Thoracic aorta (tissue), 2 donors: ENCODE measurements around the gene FGF8. TPM values are rescaled to one million over a fixed set of nuclear protein-coding genes. Genes with fewer than 3 reads are reported as not detected.

Source experiments
- ATAC-seq: fragments of 150-250 bp; one replicate; pipeline ENCODE4 v1.8.0; 2017; ENCODE audit warnings: low read depth; ENCODE audit not compliant: insufficient number of reproducible peaks, low FRiP score
- DNase-seq: peaks from one replicate; pipeline ENCODE4 v3.0.0-alpha.2; 2020; ENCODE audit warnings: low spot score
- H3K27ac ChIP-seq, 2 donors: fragments of 200-600 bp; sonication (generic); 1 replicate in 1 of 2; 2 replicates in 1 of 2; pipeline ENCODE4 v1.5.1; 2016; ENCODE audit warnings: mild to moderate bottlenecking in 2 of 2, moderate library complexity in 2 of 2
- H3K27me3 ChIP-seq: fragments of 200-600 bp; sonication (generic); replicated peaks from 2 replicates; pipeline ENCODE4 v1.6.0; 2016; ENCODE audit warnings: mild to moderate bottlenecking; ENCODE audit not compliant: insufficient read depth
- H3K36me3 ChIP-seq: fragments of 200-600 bp; sonication (generic); one replicate; pipeline ENCODE4 v1.5.1; 2016
- H3K4me1 ChIP-seq, 2 donors: fragments of 200-600 bp; sonication (generic); 1 replicate in 1 of 2; 2 replicates in 1 of 2; pipeline versions ENCODE4 v1.5.1 to v1.6.0; 2016; ENCODE audit warnings: low read depth in 2 of 2, mild to moderate bottlenecking in 1 of 2; ENCODE audit not compliant: control insufficient read depth in 1 of 2
- H3K4me3 ChIP-seq: fragments of 200-600 bp; sonication (generic); 2 replicates; pipeline ENCODE4 v1.5.1; 2016; ENCODE audit warnings: mild to moderate bottlenecking
- H3K9me3 ChIP-seq: fragments of 200-600 bp; sonication (generic); 2 replicates; pipeline ENCODE4 v1.5.1; 2016
- total RNA-seq, 2 donors: library from RNA; depleted of rRNA; stranded (reverse); fragments of >200 nt; gene quantifications; one replicate each; pipeline versions ENCODE4 v1.1.0 to v1.2.3, GENCODE V29; 2016
- TF ChIP-seq, protein P1 (sequence below): fragments of 200-600 bp; sonication (generic); IDR thresholded peaks from one replicate; pipeline ENCODE4 v1.5.1; 2019; ENCODE audit warnings: antibody characterized with exemption

Gene FGF8
- total RNA-seq, 2 donors from 2014 or later, result not detected

DNA sequence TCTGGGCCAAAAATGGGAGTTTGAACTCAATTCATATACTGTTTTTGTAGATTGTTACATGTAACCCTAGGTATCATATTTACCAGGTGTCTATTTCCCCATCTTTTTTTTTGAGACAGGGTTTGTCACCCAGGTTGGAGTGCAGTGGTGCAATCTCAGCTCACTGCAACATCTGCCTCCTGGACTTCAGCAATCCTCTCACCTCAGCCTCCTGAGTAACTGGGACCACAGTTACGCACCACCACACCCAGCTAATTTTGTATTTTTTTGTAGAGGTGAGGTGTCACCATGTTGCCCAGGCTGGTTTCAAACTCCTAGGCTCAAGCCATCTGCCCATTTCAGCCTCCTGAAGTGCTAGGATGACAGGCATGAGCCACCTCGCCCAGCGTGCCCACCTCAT, 52.7 kb downstream of the FGF8 start:
- Histone ChIP-seq H3K4me3 (no peak overlapping the region), H3K9me3 (no peaks in the 10 kb centered on the region), H3K36me3 (no peaks in the 10 kb centered on the region), H3K27me3 (no peaks in the 10 kb centered on the region), H3K27ac (no peak overlapping the region), H3K4me1 (no peaks in the 10 kb centered on the region)
- ATAC-seq (no peak), DNase-seq (no peak)
- TF ChIP-seq, protein P1, sequence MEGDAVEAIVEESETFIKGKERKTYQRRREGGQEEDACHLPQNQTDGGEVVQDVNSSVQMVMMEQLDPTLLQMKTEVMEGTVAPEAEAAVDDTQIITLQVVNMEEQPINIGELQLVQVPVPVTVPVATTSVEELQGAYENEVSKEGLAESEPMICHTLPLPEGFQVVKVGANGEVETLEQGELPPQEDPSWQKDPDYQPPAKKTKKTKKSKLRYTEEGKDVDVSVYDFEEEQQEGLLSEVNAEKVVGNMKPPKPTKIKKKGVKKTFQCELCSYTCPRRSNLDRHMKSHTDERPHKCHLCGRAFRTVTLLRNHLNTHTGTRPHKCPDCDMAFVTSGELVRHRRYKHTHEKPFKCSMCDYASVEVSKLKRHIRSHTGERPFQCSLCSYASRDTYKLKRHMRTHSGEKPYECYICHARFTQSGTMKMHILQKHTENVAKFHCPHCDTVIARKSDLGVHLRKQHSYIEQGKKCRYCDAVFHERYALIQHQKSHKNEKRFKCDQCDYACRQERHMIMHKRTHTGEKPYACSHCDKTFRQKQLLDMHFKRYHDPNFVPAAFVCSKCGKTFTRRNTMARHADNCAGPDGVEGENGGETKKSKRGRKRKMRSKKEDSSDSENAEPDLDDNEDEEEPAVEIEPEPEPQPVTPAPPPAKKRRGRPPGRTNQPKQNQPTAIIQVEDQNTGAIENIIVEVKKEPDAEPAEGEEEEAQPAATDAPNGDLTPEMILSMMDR, result no peak

DNA sequence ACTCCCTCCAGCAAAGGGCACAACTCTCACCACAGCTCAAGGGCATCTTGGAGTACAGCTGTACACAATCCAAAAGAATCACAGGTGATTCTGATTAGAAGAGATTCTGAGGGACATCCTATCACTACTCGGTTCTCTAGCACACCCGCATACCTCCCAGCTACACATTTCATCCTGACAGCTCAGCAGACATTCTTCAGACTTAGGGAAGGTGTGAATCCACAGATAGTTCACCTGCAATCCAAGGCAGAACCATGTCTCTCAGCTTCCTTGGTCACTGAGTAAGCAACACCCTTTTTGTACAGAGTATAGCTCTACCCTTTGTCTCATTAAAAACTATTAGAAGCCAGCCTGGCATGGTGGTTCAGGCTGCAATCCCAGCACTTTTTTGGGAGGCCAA, 54.1 kb downstream of the FGF8 start:
- TF ChIP-seq, protein P1, result no peak
- no peaks in the 10 kb centered on the region for H3K9me3 ChIP-seq
- DNase-seq, result no peak
- no peak overlapping the region for H3K27ac ChIP-seq
- H3K36me3 ChIP-seq, result no peaks in the 10 kb centered on the region
- H3K4me1 ChIP-seq, result no peaks in the 10 kb centered on the region
- no peak for ATAC-seq
- H3K27me3 ChIP-seq, result no peaks in the 10 kb centered on the region
- no peak overlapping the region for H3K4me3 ChIP-seq

DNA sequence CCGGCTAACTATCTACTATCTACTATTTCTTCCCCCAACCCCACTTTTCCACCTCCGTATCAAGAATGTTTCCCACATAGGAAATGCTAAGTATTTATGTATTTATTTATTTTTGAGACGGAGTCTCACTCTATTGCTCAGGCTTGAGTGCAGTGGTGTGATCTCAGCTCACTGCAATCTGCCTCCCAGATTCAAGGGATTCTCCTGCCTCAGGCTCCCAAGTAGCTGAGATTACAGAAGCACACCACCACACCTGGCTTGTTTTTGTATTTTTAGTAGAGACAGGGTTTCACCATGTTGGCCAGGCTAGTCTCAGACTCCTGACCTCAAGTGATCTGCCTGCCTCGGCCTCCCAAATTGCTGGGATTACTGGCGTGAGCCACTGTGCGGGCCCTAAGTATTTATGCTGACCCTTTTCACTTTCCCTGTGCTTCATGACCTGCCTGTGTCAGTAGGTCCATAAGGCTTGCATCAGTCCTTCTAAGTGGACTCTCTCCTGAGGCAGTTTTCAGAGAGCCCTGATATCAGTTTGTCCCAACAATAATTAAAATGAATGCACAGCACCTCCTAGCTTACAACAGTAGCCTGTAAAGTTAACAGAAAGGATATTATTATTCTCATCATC, 55.2 kb downstream of the FGF8 start:
- ATAC-seq (no peak), DNase-seq (no peak)
- H3K27me3 ChIP-seq, result no peaks in the 10 kb centered on the region
- TF ChIP-seq, protein P1, result no peak
- no peak overlapping the region for H3K4me3 ChIP-seq
- no peak overlapping the region for H3K27ac ChIP-seq
- no peaks in the 10 kb centered on the region for H3K36me3 ChIP-seq
- H3K4me1 ChIP-seq, result no peaks in the 10 kb centered on the region
- H3K9me3 ChIP-seq, result no peaks in the 10 kb centered on the region

Other genes with a start within 250 kb of the FGF8 start
- gene POLL, start 187.9 kb downstream of the FGF8 start, total RNA-seq, result 10 to 100 TPM; 22.3 to 37.0 TPM
- gene DPCD, start 187.8 kb downstream of the FGF8 start, total RNA-seq, result 10 to 100 TPM; 12.6 to 22.9 TPM
- 10 to 100 TPM; 64.3 to 88.5 TPM for gene FBXW4, start 80.9 kb downstream of the FGF8 start, total RNA-seq
- 10 to 100 TPM; 16.3 to 19.9 TPM for gene NPM3, start 7.3 kb upstream of the FGF8 start, total RNA-seq
- 100 to 1,000 TPM; 131 to 241 TPM for gene OGA, start 42.3 kb upstream of the FGF8 start, total RNA-seq
- gene KCNIP2, start 67.7 kb upstream of the FGF8 start, total RNA-seq, result 1 to 10 TPM; 1.1 to 1.2 TPM